ENCODE data around the gene S100A6. TPM values are rescaled to one million over a fixed set of nuclear protein-coding genes. Genes with fewer than 3 reads are reported as not detected.
"Not testable (repeated sequence)": the region's sequence is repeated elsewhere in the genome, so short reads cannot be mapped to it uniquely, and the experiment has no call there.

Gene S100A6
- total RNA-seq, 4 donors from 2014 or later: 135 to 264 (median 241) TPM

- no peak for DNase-seq (ENCODE audit: low spot score in 2 of 2)
- H3K27ac ChIP-seq: no peak overlapping the region
- TF ChIP-seq CTCF (IDR thresholded peaks at IDR 0.05): no peak
- no peak for TF ChIP-seq POLR2A (IDR thresholded peaks at IDR 0.05)
- TF ChIP-seq POLR2AphosphoS5 (IDR thresholded peaks at IDR 0.05): no peak
- no peak for TF ChIP-seq EP300 (IDR thresholded peaks at IDR 0.05)
Measured at GRCh38 chr1:153578490-153578889, 42.7 kb upstream of the S100A6 start.

GRCh38 chr1:153577624-153578051 lies 41.8 kb upstream of the S100A6 start:
- H3K4me1 ChIP-seq: peaks cover 18% of the 10 kb centered on the region
- no peaks in the 10 kb centered on the region for H3K36me3 ChIP-seq
- DNase-seq (ENCODE audit: low spot score in 2 of 2): no peak

More at GRCh38 chr1:153578490-153578889, 42.7 kb upstream of the S100A6 start:
- Histone ChIP-seq H3K9me3 (no peaks in the 10 kb centered on the region), H3K27me3 (no peaks in the 10 kb centered on the region), H3K4me1 (peaks cover 11% of the 10 kb centered on the region), H3K36me3 (no peaks in the 10 kb centered on the region), H3K4me3 (no peak overlapping the region)

GRCh38 chr1:153577138-153577537 lies 41.3 kb upstream of the S100A6 start:
- no peak for TF ChIP-seq CTCF (IDR thresholded peaks at IDR 0.05)
- no peak for TF ChIP-seq EP300 (IDR thresholded peaks at IDR 0.05)
- no peak for TF ChIP-seq POLR2A (IDR thresholded peaks at IDR 0.05)
- TF ChIP-seq POLR2AphosphoS5 (IDR thresholded peaks at IDR 0.05): no peak
- peaks cover 23% of the 10 kb centered on the region for H3K4me1 ChIP-seq
- H3K4me3 ChIP-seq: no peak overlapping the region
- no peaks in the 10 kb centered on the region for H3K9me3 ChIP-seq
- H3K27me3 ChIP-seq: no peaks in the 10 kb centered on the region
- DNase-seq (ENCODE audit: low spot score in 2 of 2): no peak
- 56% methylated on average over 4 of the region's 4 CpGs for WGBS
- no peaks in the 10 kb centered on the region for H3K36me3 ChIP-seq
- H3K27ac ChIP-seq: no peak overlapping the region

More at GRCh38 chr1:153577624-153578051, 41.8 kb upstream of the S100A6 start:
- Histone ChIP-seq H3K4me3 (no peak overlapping the region), H3K9me3 (no peaks in the 10 kb centered on the region), H3K27me3 (no peaks in the 10 kb centered on the region), H3K27ac (no peak overlapping the region)
- WGBS: 52% methylated on average over 9 of the region's 9 CpGs
- TF ChIP-seq POLR2AphosphoS5 (IDR thresholded peaks at IDR 0.05) (no peak), POLR2A (IDR thresholded peaks at IDR 0.05) (no peak), EP300 (IDR thresholded peaks at IDR 0.05) (no peak), CTCF (IDR thresholded peaks at IDR 0.05) (no peak)

- WGBS: 92% methylated on average over 10 of the region's 10 CpGs
- DNase-seq (ENCODE audit: low spot score in 2 of 2); H3K4me3 ChIP-seq; H3K36me3 ChIP-seq; H3K27me3 ChIP-seq; H3K9me3 ChIP-seq; H3K27ac ChIP-seq: not testable (repeated sequence)
- H3K4me1 ChIP-seq: peaks cover 27% of the 10 kb centered on the region
Measured at GRCh38 chr1:153575497-153575896, 39.7 kb upstream of the S100A6 start.

- H3K27ac ChIP-seq: not testable (repeated sequence)
Measured at GRCh38 chr1:153575081-153575491, 39.3 kb upstream of the S100A6 start.

GRCh38 chr1:153573351-153573750 lies 37.6 kb upstream of the S100A6 start:
- DNase-seq (ENCODE audit: low spot score in 2 of 2): no peak
- TF ChIP-seq EP300 (IDR thresholded peaks at IDR 0.05) (no peak), CTCF (IDR thresholded peaks at IDR 0.05) (no peak)
- peak overlapping the region; percentile 64 for H3K27ac ChIP-seq
- no peak overlapping the region for H3K4me3 ChIP-seq
- no peaks in the 10 kb centered on the region for H3K36me3 ChIP-seq
- H3K4me1 ChIP-seq: peaks cover 34% of the 10 kb centered on the region
- H3K9me3 ChIP-seq: no peaks in the 10 kb centered on the region
- no peaks in the 10 kb centered on the region for H3K27me3 ChIP-seq
- 83% methylated on average over 3 of the region's 3 CpGs for WGBS

More at GRCh38 chr1:153575081-153575491, 39.3 kb upstream of the S100A6 start:
- WGBS: 94% methylated on average over 6 of the region's 35 CpGs
- not testable (repeated sequence) for H3K9me3 ChIP-seq; DNase-seq (ENCODE audit: low spot score in 2 of 2); H3K4me3 ChIP-seq; H3K36me3 ChIP-seq; H3K27me3 ChIP-seq
- peaks cover 27% of the 10 kb centered on the region for H3K4me1 ChIP-seq

Data from suprapubic skin (tissue), 4 donors.